ENCODE data around the gene BTF3. TPM values are rescaled to one million over a fixed set of nuclear protein-coding genes. Genes with fewer than 3 reads are reported as not detected.

The BTF3 gene
- total and polyA plus RNA-seq, 2 of the 8 experiments (the other 6 are each of a cell fraction or from before 2014, with no cell fraction given): 396 to 754 TPM

DNA sequence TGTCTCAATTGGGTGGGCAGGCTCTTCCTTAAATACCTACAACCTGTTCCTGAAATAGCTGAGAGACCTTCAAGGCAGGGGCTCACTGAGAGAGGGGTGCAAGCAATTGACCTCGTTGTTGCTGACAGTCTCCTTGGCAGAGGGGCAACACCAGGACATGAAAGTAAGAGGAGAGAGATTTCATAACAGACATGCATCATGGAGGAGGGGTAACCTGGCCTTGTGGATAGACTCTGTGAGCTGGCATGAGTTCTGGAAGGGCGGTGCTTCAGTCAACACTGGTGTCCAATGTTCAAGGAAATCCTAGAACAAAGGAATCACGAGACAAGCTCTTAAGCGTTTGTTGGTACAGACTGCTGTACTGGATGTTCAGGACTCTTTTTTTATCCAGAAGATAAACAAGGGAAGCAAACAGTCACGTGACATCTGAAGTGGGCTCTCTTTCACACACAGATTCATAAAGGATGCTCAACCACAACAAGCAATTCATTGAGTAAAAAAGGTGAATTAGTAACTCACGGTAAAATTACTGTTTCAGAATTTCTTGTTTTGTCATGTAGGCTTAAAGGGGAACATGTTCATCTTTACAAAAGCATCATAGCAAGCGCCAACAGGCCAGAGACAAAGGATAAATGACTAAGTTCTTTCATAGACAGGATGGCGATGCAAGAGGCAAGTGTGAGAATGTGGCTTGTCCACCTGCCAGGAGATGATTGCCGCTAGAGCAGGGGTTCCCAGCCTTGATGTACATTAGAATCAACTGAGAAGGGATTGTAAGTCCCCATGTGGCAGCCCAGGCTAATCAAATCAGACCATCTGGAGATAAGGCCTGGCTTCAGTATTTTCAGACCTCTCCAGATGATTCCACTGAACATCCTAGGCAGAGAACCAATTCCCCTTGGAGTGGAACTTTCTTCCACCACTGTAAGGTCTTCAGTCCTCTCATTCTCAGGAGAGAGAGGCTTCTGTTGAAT is 46.5 kb downstream of the BTF3 start:
- CTCF ChIA-PET (ENCODE audit: partially characterized antibody): interaction anchor here (1.1 to 1.2 kb wide), 2 partner anchors 14 to 124 kb away, joined by 3 to 4 read pairs; no protein-coding TSS in a partner anchor
- POLR2A ChIA-PET (ENCODE audit: partially characterized antibody): interaction anchor here (1.1 kb wide), 1 partner anchor 46 kb away, joined by 5 read pairs; no protein-coding TSS in a partner anchor
- H3K23me2 ChIP-seq (ENCODE audit: low read depth, low read length): peaks cover 1% of the 10 kb centered on the region; the same call in 1 of the 2 replicates
- no peaks in the 10 kb centered on the region for H3K79me1 ChIP-seq (ENCODE audit: low read depth, low read length)
- H4K91ac ChIP-seq (replicated peaks; ENCODE audit: insufficient read length, low read length): no peak overlapping the region
- no peak overlapping the region for H3K27ac ChIP-seq (ENCODE audit: low read depth, low read length)
- WGBS, 2 experiments (ENCODE audit: extremely low coverage in 1 of 2, insufficient coverage in 1 of 2, insufficient read length in 1 of 2, insufficient replicate concordance in 2 of 2, low coverage in 1 of 2, low lambda C conversion rate in 2 of 2, missing lambda C conversion rate in 1 of 2): 95% methylated on average over 9 of the region's 9 CpGs; no CpG with 5 or more reads in 1 of the 2 experiments
- H3K4me2 ChIP-seq (ENCODE audit: insufficient read depth in 1 of 2, low read depth in 2 of 2, low read length in 2 of 2): no peak overlapping the region
- H4K8ac ChIP-seq (ENCODE audit: extremely low read depth, insufficient read depth, low read length): no peak overlapping the region
- no peaks in the 10 kb centered on the region for H3K79me2 ChIP-seq (ENCODE audit: control insufficient read depth in 1 of 2, insufficient read depth in 2 of 2, low read length in 2 of 2)
- H2BK15ac ChIP-seq (ENCODE audit: low read length): no peak overlapping the region
- H3K23ac ChIP-seq (ENCODE audit: insufficient read length): no peak overlapping the region
- H3K4me3 ChIP-seq (ENCODE audit: extremely low read depth in 1 of 4, insufficient read depth in 2 of 4, low read depth in 3 of 4, low read length in 4 of 4): no peak overlapping the region
- H2AFZ ChIP-seq (ENCODE audit: low read length): peak overlapping the region; percentile 36; the same call in 1 of the 2 replicates
- no peak overlapping the region for H2BK20ac ChIP-seq (ENCODE audit: low read length)
- no peak for FAIRE-seq
- H2BK5ac ChIP-seq (ENCODE audit: low read depth, low read length): no peak overlapping the region
- no peaks in the 10 kb centered on the region for H3K9me3 ChIP-seq (ENCODE audit: insufficient read depth in 2 of 2, low read depth in 1 of 2, low read length in 1 of 2)
- no peak for DNase-seq (ENCODE audit: low read depth in 1 of 2, low spot score in 2 of 2)
- no peaks in the 10 kb centered on the region for H4K20me1 ChIP-seq (replicated peaks in 1 of 2; ENCODE audit: control insufficient read depth in 1 of 2, insufficient read depth in 2 of 2, low read length in 2 of 2)
- H2AK5ac ChIP-seq (ENCODE audit: low read depth, low read length): no peak overlapping the region
- H2BK12ac ChIP-seq (ENCODE audit: low read depth, low read length): no peak overlapping the region
- H3K4ac ChIP-seq (replicated peaks; ENCODE audit: insufficient read length, low read depth, low read length): no peak overlapping the region
- H3K56ac ChIP-seq (replicated peaks; ENCODE audit: insufficient read length, low read depth, low read length): no peak overlapping the region
- no peak overlapping the region for H3K9ac ChIP-seq (replicated peaks in 1 of 4; ENCODE audit: extremely low read depth in 1 of 4, low read depth in 3 of 4, low read length in 3 of 4)
- no peaks in the 10 kb centered on the region for H3K27me3 ChIP-seq (replicated peaks in 1 of 4; ENCODE audit: control insufficient read depth in 3 of 4, extremely low read depth in 1 of 4, insufficient read depth in 3 of 4, low read length in 3 of 4)
- no peak overlapping the region for H3K14ac ChIP-seq (ENCODE audit: insufficient read length)
- no peak overlapping the region for H4K5ac ChIP-seq (ENCODE audit: insufficient read length, low read depth, low read length)
- no peaks in the 10 kb centered on the region for H3K4me1 ChIP-seq (replicated peaks in 1 of 4; ENCODE audit: control insufficient read depth in 3 of 4, insufficient read depth in 4 of 4, low read length in 3 of 4)
- no peaks in the 10 kb centered on the region for H3K36me3 ChIP-seq (ENCODE audit: control insufficient read depth in 2 of 4, insufficient read depth in 4 of 4, low read length in 3 of 4)
- H3K18ac ChIP-seq (ENCODE audit: extremely low read depth, low read length): no peak overlapping the region
- H2BK120ac ChIP-seq (replicated peaks; ENCODE audit: low read depth, low read length): no peak overlapping the region
- no peak for TF ChIP-seq YY1 (IDR thresholded peaks at IDR 0.05; ENCODE audit: low read depth, low read length)
- TF ChIP-seq NANOG (IDR thresholded peaks at IDR 0.05; ENCODE audit: insufficient read depth, low read depth, low read length, poor library complexity, severe bottlenecking): no peak
- no peak for TF ChIP-seq KDM1A (IDR thresholded peaks at IDR 0.05; ENCODE audit: borderline replicate concordance, low read length)
- TF ChIP-seq SRF (IDR thresholded peaks at IDR 0.05; ENCODE audit: low read depth, low read length): no peak
- TF ChIP-seq CHD2 (IDR thresholded peaks at IDR 0.05; ENCODE audit: low read length): no peak
- no peak for TF ChIP-seq POLR2AphosphoS5 (IDR thresholded peaks at IDR 0.05; ENCODE audit: low read depth, low read length)
- TF ChIP-seq SUZ12 (IDR thresholded peaks at IDR 0.05; ENCODE audit: low read length): no peak
- TF ChIP-seq NRF1 (IDR thresholded peaks at IDR 0.05; ENCODE audit: low read depth, low read length): no peak
- no peak for TF ChIP-seq BACH1 (IDR thresholded peaks at IDR 0.05; ENCODE audit: low read length)
- TF ChIP-seq TCF12 (IDR thresholded peaks at IDR 0.05; ENCODE audit: low read depth, low read length): no peak
- TF ChIP-seq PHF8 (conservative IDR thresholded peaks at IDR 0.05; ENCODE audit: low read depth, low read length): no peak
- no peak for TF ChIP-seq ASH2L (IDR thresholded peaks at IDR 0.05; ENCODE audit: low read length)
